Uterus (tissue), 2 donors: ENCODE measurements around the gene GRID2.

Experiments
- POLR2A ChIP-seq, 2 donors: fragments of 450-650 bp; IDR thresholded peaks; one replicate each; pipeline ENCODE4 v1.6.1; 2016; ENCODE audit warnings: antibody characterized with exemption in 2 of 2, mild to moderate bottlenecking in 1 of 2, moderate library complexity in 1 of 2
- TF ChIP-seq, protein P1 (sequence below), 4 experiments: fragments of 200-600 bp in 2 of 4; fragments of 450-650 bp in 2 of 4; sonication (generic) in 2 of 4; IDR thresholded peaks; one replicate each; pipeline ENCODE4 v1.5.1; 2016 to 2019; ENCODE audit warnings: antibody characterized with exemption in 4 of 4, mild to moderate bottlenecking in 2 of 4, moderate library complexity in 1 of 4

DNA sequence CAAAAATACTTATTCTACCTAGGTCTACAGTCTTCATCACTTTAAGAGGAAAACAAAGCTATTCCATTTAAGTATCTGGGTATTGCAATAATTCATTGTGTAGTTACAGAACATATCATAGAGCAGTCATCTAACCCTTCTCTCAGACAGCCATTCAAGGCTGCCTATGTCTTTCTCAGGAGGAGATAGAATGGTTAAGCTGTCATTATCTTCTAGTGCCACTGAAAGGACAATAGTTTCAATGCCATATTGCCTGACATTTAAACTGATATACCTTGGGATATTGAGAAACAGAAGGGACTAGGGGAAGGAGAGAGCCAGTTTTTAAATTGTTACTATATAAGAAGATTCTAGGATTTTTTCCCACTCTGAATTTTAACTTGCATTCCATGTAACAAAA lies 527.0 kb downstream of the GRID2 start:
- TF ChIP-seq POLR2A (IDR thresholded peaks at IDR 0.05): no peak
- TF ChIP-seq, protein P1, sequence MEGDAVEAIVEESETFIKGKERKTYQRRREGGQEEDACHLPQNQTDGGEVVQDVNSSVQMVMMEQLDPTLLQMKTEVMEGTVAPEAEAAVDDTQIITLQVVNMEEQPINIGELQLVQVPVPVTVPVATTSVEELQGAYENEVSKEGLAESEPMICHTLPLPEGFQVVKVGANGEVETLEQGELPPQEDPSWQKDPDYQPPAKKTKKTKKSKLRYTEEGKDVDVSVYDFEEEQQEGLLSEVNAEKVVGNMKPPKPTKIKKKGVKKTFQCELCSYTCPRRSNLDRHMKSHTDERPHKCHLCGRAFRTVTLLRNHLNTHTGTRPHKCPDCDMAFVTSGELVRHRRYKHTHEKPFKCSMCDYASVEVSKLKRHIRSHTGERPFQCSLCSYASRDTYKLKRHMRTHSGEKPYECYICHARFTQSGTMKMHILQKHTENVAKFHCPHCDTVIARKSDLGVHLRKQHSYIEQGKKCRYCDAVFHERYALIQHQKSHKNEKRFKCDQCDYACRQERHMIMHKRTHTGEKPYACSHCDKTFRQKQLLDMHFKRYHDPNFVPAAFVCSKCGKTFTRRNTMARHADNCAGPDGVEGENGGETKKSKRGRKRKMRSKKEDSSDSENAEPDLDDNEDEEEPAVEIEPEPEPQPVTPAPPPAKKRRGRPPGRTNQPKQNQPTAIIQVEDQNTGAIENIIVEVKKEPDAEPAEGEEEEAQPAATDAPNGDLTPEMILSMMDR (IDR thresholded peaks at IDR 0.05): no peak
